ENCODE measurements around the gene ADAP2.

- TF ChIP-seq MYNN (tag by site-specific recombination; IDR thresholded peaks at IDR 0.05; ENCODE audit: borderline replicate concordance) (no peak), CTCF (tag by site-specific recombination; IDR thresholded peaks at IDR 0.05) (no peak), ELK4 (IDR thresholded peaks at IDR 0.05; ENCODE audit: borderline replicate concordance, low read depth, low read length) (no peak), ZNF274 (IDR thresholded peaks at IDR 0.05; ENCODE audit: low read length) (no peak), ZNF274 (tag by site-specific recombination; IDR thresholded peaks at IDR 0.05; ENCODE audit: borderline replicate concordance) (no peak)
These were observed 31.1 kb downstream of the ADAP2 start for GRCh38 chr17:30952638-30953393.
